Naive B cell (primary cell): ENCODE data around the gene CREB3. TPM values are rescaled to one million over a fixed set of nuclear protein-coding genes. Genes with fewer than 3 reads are reported as not detected.

ENCODE experiments used
- ATAC-seq, 2 donors: fragments of 150-1000 bp; cut with Tn5 transposase; 2 replicates each; pipeline ENCODE4 v1.10.0; 2021; ENCODE audit warnings: low read depth in 2 of 2, mild to moderate bottlenecking in 2 of 2, moderate library complexity in 2 of 2
- DNase-seq: peaks from one replicate; pipeline ENCODE4 v3.0.0; 2022
- H3K27ac Mint-ChIP-seq, 6 donors: one replicate each; pipeline ENCODE4 v1.8.0; 2020 to 2022; ENCODE audit warnings: mild to moderate bottlenecking in 6 of 6, mixed read lengths in 6 of 6, moderate library complexity in 5 of 6, inconsistent platforms in 2 of 6
- H3K27me3 Mint-ChIP-seq, 3 donors: one replicate each; pipeline ENCODE4 v1.8.0; 2021 to 2022; ENCODE audit warnings: mixed read lengths in 3 of 3, mild to moderate bottlenecking in 1 of 3
- H3K36me3 Mint-ChIP-seq, 2 donors: one replicate each; pipeline ENCODE4 v1.8.0; 2020 to 2022; ENCODE audit warnings: mixed read lengths in 2 of 2, inconsistent platforms in 1 of 2, mild to moderate bottlenecking in 1 of 2
- H3K4me1 Mint-ChIP-seq, 3 donors: one replicate each; pipeline ENCODE4 v1.8.0; 2020 to 2022; ENCODE audit warnings: mixed read lengths in 3 of 3, inconsistent platforms in 1 of 3, mild to moderate bottlenecking in 1 of 3, moderate library complexity in 1 of 3
- H3K4me3 Mint-ChIP-seq, 8 donors: one replicate each; pipeline ENCODE4 v1.8.0; 2020 to 2022; ENCODE audit warnings: mild to moderate bottlenecking in 8 of 8, mixed read lengths in 8 of 8, moderate library complexity in 8 of 8, inconsistent platforms in 2 of 8
- H3K9me3 Mint-ChIP-seq, 7 donors: one replicate each; pipeline ENCODE4 v1.8.0; 2020 to 2022; ENCODE audit warnings: mixed read lengths in 7 of 7, mild to moderate bottlenecking in 5 of 7, inconsistent platforms in 2 of 7, moderate library complexity in 1 of 7
- polyA plus RNA-seq, 6 donors: library from polyadenylated mRNA; unstranded; fragments of 300-500 nt; fragmentation: Illumina TruSeq; gene quantifications; one replicate each; pipeline ENCODE4 v1.2.3, GENCODE V29; 2021; ENCODE audit warnings: low read depth in 6 of 6

The CREB3 gene
- polyA plus RNA-seq, 6 donors from 2014 or later, result 24.8 to 41.0 (median 33.2) TPM

GRCh38 chr9:35691334-35691650, 41.2 kb upstream of the CREB3 start:
- Mint-ChIP-seq H3K4me1 (peaks cover 10 to 17% (median 13%) of the 10 kb centered on the region in 3 donors), H3K27me3 (no peaks in the 10 kb centered on the region), H3K36me3 (no peaks in the 10 kb centered on the region), H3K9me3 (no peaks in the 10 kb centered on the region), H3K4me3 (peak overlapping the region; percentile 87 to 98 (median 92)), H3K27ac (peak overlapping the region in 5 of 6 donors; percentile 29 to 89 (median 56))
- ATAC-seq, result peak; percentile 28 to 34
- no peak for DNase-seq

DNA sequence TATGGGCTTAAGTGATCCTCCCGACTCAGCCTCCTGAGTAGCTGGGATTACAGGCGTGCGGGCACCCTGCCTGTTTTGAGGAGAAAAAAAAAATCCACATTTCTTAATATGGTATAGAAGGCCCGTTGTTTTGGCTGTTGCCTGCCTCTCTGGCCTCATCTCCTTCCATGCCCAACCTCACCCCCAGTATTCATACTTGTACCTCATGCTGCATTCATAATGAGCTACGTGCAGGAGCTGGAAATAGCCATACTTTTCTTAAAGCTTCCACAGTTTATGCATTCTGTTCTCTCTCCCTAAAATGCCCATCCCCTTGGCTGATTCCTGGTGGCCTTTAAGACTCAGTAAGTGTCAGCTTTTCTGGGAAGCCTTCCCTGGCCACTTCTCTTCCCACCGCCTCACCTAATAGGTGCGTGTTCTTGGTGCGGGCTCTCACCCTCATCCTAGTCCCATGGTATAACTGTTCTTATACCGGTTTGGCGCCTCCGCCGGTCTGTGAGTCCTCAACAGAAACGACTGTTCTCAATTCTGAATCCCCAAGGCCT, 40.6 kb upstream of the CREB3 start:
- DNase-seq, result no peak

GRCh38 chr9:35695943-35696401, 36.5 kb upstream of the CREB3 start:
- peak overlapping the region in 2 of 6 donors; percentile 15 to 62 for H3K27ac Mint-ChIP-seq
- no peak for ATAC-seq

More for the DNA sequence above, 40.6 kb upstream of the CREB3 start:
- Mint-ChIP-seq H3K36me3 (peaks cover 0 to 5% of the 10 kb centered on the region in 2 donors), H3K4me3 (peak overlapping the region; percentile 87 to 98 (median 92)), H3K27me3 (no peaks in the 10 kb centered on the region), H3K27ac (peak overlapping the region in 3 of 6 donors; percentile 29 to 73 (median 51)), H3K4me1 (peaks cover 16 to 22% (median 18%) of the 10 kb centered on the region in 3 donors), H3K9me3 (no peaks in the 10 kb centered on the region)
- ATAC-seq, result no peak

DNA sequence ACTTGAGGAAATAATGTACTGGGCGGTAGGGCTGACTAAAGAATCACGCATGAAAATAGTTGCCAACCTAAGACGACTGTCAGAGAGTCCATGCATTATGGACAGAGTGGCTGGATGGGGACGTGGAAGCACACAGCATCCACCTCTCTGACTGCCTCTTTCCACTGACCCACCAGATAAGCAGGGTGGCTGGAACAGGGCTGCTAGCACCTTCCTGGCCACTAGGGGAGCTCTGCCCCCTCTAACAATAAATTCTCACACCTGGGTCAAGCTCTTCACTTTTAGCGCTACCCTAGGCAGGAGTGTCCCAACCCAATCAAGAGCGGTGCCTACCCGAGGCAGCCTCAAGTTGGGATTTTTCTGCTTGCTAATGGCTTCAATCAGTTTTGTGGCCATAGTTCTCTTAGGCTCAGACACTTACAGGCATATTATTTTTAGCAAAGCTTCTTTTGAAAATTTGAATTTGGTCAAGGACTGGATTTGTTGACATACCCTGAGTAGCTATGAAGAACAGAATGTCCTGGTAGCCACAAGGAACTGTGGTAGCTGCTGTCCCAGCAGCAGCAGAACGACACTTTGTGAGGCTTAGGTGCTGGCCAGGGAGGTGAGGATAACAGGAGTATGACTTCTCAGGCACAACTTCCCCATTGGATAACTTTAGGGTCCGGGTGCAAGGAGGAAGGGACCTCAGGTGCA, 35.8 kb upstream of the CREB3 start:
- Mint-ChIP-seq H3K36me3 (peaks cover 0 to 14% of the 10 kb centered on the region in 2 donors), H3K27me3 (no peaks in the 10 kb centered on the region), H3K4me3 (peak overlapping the region in 1 of 8 donors; percentile 37), H3K9me3 (no peaks in the 10 kb centered on the region), H3K4me1 (peaks cover 5 to 23% (median 14%) of the 10 kb centered on the region in 3 donors), H3K27ac (peak overlapping the region in 3 of 6 donors; percentile 20 to 81 (median 81))
- DNase-seq (peak; percentile 57), ATAC-seq (peak; percentile 90 to 94)

More at GRCh38 chr9:35695943-35696401, 36.5 kb upstream of the CREB3 start:
- no peaks in the 10 kb centered on the region for H3K9me3 Mint-ChIP-seq
- no peak for DNase-seq
- H3K4me3 Mint-ChIP-seq, result no peak overlapping the region
- H3K4me1 Mint-ChIP-seq, result peaks cover 8 to 30% (median 20%) of the 10 kb centered on the region in 3 donors
- no peaks in the 10 kb centered on the region for H3K27me3 Mint-ChIP-seq
- peaks cover 0 to 14% of the 10 kb centered on the region in 2 donors for H3K36me3 Mint-ChIP-seq

- DNase-seq (no peak), ATAC-seq (no peak)
- Mint-ChIP-seq H3K4me1 (peaks cover 5 to 18% (median 12%) of the 10 kb centered on the region in 3 donors), H3K27me3 (no peaks in the 10 kb centered on the region), H3K36me3 (peaks cover 0 to 14% of the 10 kb centered on the region in 2 donors), H3K9me3 (no peaks in the 10 kb centered on the region), H3K4me3 (no peak overlapping the region), H3K27ac (peak overlapping the region in 3 of 6 donors; percentile 15 to 78 (median 58))
Observed at GRCh38 chr9:35697486-35697885, 35.0 kb upstream of the CREB3 start.

GRCh38 chr9:35698231-35698630, 34.2 kb upstream of the CREB3 start:
- Mint-ChIP-seq H3K27me3 (no peaks in the 10 kb centered on the region), H3K36me3 (peaks cover 0 to 20% of the 10 kb centered on the region in 2 donors), H3K27ac (peak overlapping the region in 1 of 6 donors; percentile 78), H3K9me3 (no peaks in the 10 kb centered on the region), H3K4me1 (peaks cover 5 to 18% (median 12%) of the 10 kb centered on the region in 3 donors), H3K4me3 (no peak overlapping the region)
- no peak for ATAC-seq
- no peak for DNase-seq

DNA sequence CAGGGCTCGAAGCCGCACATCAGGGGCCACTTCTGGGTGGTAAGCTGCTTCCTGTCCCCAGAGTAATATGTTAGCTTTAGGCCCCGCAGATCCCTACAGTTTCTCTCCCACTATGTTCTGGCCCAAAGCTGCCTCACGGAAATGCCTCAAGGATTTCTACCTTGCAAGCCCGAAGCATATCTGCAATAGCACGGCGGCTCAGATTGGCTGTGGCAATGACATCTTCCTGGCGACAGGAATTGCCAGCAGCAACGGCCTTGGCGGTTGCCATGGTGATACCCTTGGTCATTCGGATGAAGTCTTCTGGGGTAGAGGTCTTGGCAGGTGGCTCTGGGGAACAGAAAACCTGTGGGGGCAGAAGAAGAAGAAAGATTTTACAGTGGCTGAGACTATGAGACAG, 32.4 kb upstream of the CREB3 start:
- no peak overlapping the region for H3K4me3 Mint-ChIP-seq
- no peak overlapping the region for H3K27ac Mint-ChIP-seq
- DNase-seq (no peak), ATAC-seq (no peak)
- peaks cover 5 to 18% (median 12%) of the 10 kb centered on the region in 3 donors for H3K4me1 Mint-ChIP-seq
- peaks cover 0 to 22% of the 10 kb centered on the region in 2 donors for H3K36me3 Mint-ChIP-seq
- no peaks in the 10 kb centered on the region for H3K27me3 Mint-ChIP-seq
- no peaks in the 10 kb centered on the region for H3K9me3 Mint-ChIP-seq

DNA sequence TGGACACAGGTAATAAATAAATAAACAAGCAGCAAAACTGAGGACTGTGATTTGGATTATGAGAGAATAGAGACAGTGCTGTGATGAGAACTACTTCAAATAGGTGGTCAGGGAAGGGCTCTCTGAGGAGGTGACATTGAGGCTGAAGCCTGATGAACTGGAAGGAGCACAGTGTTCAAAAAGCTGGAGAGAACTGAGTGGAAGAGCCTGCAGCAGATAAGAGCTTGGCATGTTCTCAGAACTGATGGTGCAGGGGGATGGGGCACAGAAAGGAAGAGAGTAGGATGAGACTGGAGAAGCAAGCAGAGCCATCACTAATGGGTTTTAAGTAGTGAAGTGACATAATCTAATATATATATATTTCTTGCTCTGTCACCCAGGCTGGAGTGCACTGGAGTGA, 31.5 kb upstream of the CREB3 start:
- Mint-ChIP-seq H3K9me3 (no peaks in the 10 kb centered on the region), H3K36me3 (peaks cover 0 to 22% of the 10 kb centered on the region in 2 donors), H3K4me1 (peaks cover 5 to 18% (median 12%) of the 10 kb centered on the region in 3 donors), H3K4me3 (no peak overlapping the region), H3K27ac (no peak overlapping the region), H3K27me3 (no peaks in the 10 kb centered on the region)
- ATAC-seq (no peak), DNase-seq (no peak)

DNA sequence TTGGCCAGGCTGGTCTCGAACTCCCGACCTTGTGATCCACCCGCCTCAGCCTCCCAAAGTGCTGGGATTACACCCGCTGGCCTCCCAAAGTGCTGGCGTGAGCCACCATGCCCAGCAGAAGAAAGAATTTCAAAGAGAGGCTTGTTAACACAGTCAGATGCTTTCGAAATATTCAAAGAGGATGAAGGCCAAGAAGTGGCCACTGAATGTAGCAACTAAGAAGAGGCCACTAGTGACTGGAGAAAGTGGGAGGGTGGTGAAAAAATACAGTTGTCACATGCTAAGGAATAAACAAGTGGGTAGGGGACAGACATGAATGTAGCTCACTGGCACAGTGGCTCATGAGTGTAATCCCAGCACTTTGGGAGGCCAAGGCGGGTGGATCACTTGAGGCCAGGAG, 29.8 kb upstream of the CREB3 start:
- ATAC-seq, result no peak
- no peaks in the 10 kb centered on the region for H3K27me3 Mint-ChIP-seq
- peaks cover 6 to 23% of the 10 kb centered on the region in 2 donors for H3K36me3 Mint-ChIP-seq
- H3K9me3 Mint-ChIP-seq, result no peaks in the 10 kb centered on the region
- no peak overlapping the region for H3K4me3 Mint-ChIP-seq
- peaks cover 1 to 15% (median 4%) of the 10 kb centered on the region in 3 donors for H3K4me1 Mint-ChIP-seq
- peak overlapping the region in 1 of 6 donors; percentile 62 for H3K27ac Mint-ChIP-seq
- DNase-seq, result no peak

DNA sequence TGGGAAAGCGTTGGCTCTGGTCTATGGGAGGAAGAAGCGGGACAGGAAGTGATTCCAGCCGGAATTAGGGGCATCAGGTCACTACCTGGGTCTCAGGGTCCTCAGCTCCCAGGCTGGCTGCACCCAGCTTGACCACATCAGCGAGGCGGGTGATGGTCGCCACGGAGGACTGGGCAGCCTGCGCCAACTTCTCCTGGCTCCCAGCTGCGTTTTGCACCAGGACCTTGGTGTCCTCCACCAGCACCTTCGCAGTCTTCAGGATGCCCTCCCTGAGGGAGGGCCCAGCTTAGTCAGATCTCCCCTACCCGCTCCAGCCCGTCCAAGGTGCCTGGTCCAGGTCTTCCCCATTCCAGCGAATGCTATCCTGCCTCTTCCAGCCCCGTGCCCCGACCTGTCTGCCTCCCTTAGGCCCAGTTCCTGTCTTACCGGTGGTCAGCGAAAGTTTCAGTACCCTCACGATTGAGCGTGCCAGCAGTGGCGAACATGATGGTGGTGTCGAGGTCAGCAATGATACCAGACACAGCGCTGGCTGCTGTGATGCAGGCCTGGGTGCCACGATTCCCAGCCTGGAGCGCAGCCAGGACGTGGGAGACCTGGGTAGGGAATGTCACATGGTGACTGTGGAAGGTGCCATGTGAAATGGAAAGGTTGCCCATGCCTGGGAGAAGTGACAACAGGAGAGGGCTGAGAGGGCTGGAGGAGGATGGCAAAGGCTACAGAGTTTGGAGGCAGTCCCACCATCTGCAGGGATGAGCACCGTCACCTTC, 28.4 kb upstream of the CREB3 start:
- peak overlapping the region in 1 of 6 donors; percentile 22 for H3K27ac Mint-ChIP-seq
- ATAC-seq (no peak), DNase-seq (no peak)
- peaks cover 10 to 36% of the 10 kb centered on the region in 2 donors for H3K36me3 Mint-ChIP-seq
- H3K9me3 Mint-ChIP-seq, result no peaks in the 10 kb centered on the region
- peaks cover 0 to 11% (median 10%) of the 10 kb centered on the region in 3 donors for H3K4me1 Mint-ChIP-seq
- no peaks in the 10 kb centered on the region for H3K27me3 Mint-ChIP-seq
- no peak overlapping the region for H3K4me3 Mint-ChIP-seq

- peak overlapping the region in 1 of 6 donors; percentile 62 for H3K27ac Mint-ChIP-seq
- DNase-seq, result no peak
- peaks cover 0 to 11% (median 10%) of the 10 kb centered on the region in 3 donors for H3K4me1 Mint-ChIP-seq
- no peak overlapping the region for H3K4me3 Mint-ChIP-seq
- H3K9me3 Mint-ChIP-seq, result no peaks in the 10 kb centered on the region
- ATAC-seq, result no peak
- peaks cover 10 to 36% of the 10 kb centered on the region in 2 donors for H3K36me3 Mint-ChIP-seq
- H3K27me3 Mint-ChIP-seq, result no peaks in the 10 kb centered on the region
Observed at GRCh38 chr9:35705372-35705771, 27.1 kb upstream of the CREB3 start.

DNA sequence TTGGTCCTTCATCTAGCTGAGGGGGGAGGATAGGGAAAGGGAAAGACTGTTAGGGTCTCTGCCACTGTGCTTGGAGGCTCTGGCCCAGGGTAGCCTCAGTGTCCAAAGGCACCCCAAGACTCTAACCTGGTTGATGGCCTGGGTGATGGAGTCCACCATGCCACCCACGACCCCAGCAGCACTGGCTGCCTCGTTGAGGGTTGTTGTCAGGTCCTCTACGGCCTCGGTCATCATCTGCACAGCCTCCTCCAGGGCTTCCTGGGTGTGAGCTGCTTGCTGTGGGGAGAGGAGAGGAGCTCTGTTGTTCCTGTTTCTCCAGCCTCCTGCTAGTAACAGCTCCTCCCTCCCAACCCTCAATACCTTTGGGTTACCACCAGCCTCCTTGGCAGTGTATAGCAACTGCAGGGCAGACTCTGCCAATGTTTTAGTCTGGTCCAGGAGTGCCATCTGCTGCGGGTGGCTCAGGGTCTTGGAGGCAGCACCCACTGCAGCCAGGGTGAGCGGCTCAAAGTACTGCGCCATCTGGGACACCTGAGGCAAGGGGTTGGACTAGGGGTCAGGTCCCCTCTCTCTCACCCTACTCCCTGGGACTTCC, 26.5 kb upstream of the CREB3 start:
- ATAC-seq (no peak), DNase-seq (no peak)
- H3K27ac Mint-ChIP-seq, result peak overlapping the region in 1 of 6 donors; percentile 62
- H3K4me1 Mint-ChIP-seq, result peaks cover 2 to 11% (median 10%) of the 10 kb centered on the region in 3 donors
- H3K9me3 Mint-ChIP-seq, result no peaks in the 10 kb centered on the region
- H3K27me3 Mint-ChIP-seq, result no peaks in the 10 kb centered on the region
- no peak overlapping the region for H3K4me3 Mint-ChIP-seq
- H3K36me3 Mint-ChIP-seq, result peaks cover 10 to 36% of the 10 kb centered on the region in 2 donors

GRCh38 chr9:35706951-35707350, 25.5 kb upstream of the CREB3 start:
- H3K27me3 Mint-ChIP-seq, result no peaks in the 10 kb centered on the region
- peaks cover 2 to 13% (median 11%) of the 10 kb centered on the region in 3 donors for H3K4me1 Mint-ChIP-seq
- H3K27ac Mint-ChIP-seq, result peak overlapping the region in 2 of 6 donors; percentile 22 to 63

More at GRCh38 chr9:35706951-35707350, 25.5 kb upstream of the CREB3 start:
- Mint-ChIP-seq H3K4me3 (no peak overlapping the region), H3K9me3 (no peaks in the 10 kb centered on the region), H3K36me3 (peaks cover 10 to 45% of the 10 kb centered on the region in 2 donors)
- ATAC-seq (no peak), DNase-seq (no peak)
